OCI-LY1 (cell line): ENCODE results near the gene TATDN2.

Experiments used
- H2AFZ ChIP-seq: fragments of 200-600 bp; sonication (generic), shearing (Covaris generic); 2 replicates; pipeline ENCODE4 v1.6.0; 2014; ENCODE audit warnings: antibody characterized with exemption, mild to moderate bottlenecking, low read length
- H3F3A ChIP-seq: fragments of 200-600 bp; sonication (generic), shearing (Covaris generic); 2 replicates; pipeline ENCODE4 v1.6.0; 2014; ENCODE audit warnings: mild to moderate bottlenecking, antibody characterized with exemption, low read length, moderate library complexity; ENCODE audit not compliant: insufficient read depth
- H3K27ac ChIP-seq: fragments of 200-600 bp; sonication (generic); 2 replicates; pipeline ENCODE4 v1.5.1; 2014; ENCODE audit warnings: low read length, mixed run types, mild to moderate bottlenecking, low read depth; ENCODE audit not compliant: poor library complexity, severe bottlenecking
- H3K27me3 ChIP-seq: fragments of 200-600 bp; sonication (generic); 2 replicates; pipeline ENCODE4 v1.6.0; 2014; ENCODE audit warnings: antibody characterized with exemption, mild to moderate bottlenecking, low read length, moderate library complexity; ENCODE audit not compliant: insufficient read depth
- H3K36me3 ChIP-seq: fragments of 200-600 bp; sonication (generic); 2 replicates; pipeline ENCODE4 v1.6.1; 2014; ENCODE audit warnings: mild to moderate bottlenecking, antibody characterized with exemption, low read length, moderate library complexity, mixed read lengths; ENCODE audit not compliant: insufficient read depth
- H3K4me1 ChIP-seq: fragments of 200-600 bp; sonication (generic); 2 replicates; pipeline ENCODE4 v1.5.1; 2014; ENCODE audit warnings: mild to moderate bottlenecking, low read length, moderate library complexity; ENCODE audit not compliant: insufficient read depth, severe bottlenecking
- H3K4me2 ChIP-seq: fragments of 200-600 bp; sonication (generic), shearing (Covaris generic); 2 replicates; pipeline ENCODE4 v1.6.1; 2014; ENCODE audit warnings: low read length
- H3K4me3 ChIP-seq: fragments of 200-600 bp; sonication (generic); 2 replicates; pipeline ENCODE4 v1.5.1; 2014; ENCODE audit warnings: low read length, low read depth, mild to moderate bottlenecking, mixed read lengths; ENCODE audit not compliant: poor library complexity, severe bottlenecking
- H3K79me2 ChIP-seq: fragments of 200-600 bp; shearing (Covaris generic); 2 replicates; pipeline ENCODE4 v1.6.1; 2016; ENCODE audit warnings: mixed run types, low read length, mixed read lengths; ENCODE audit not compliant: insufficient read depth
- H3K9ac ChIP-seq: fragments of 200-600 bp; sonication (generic), shearing (Covaris generic); 2 replicates; pipeline ENCODE4 v1.6.1; 2014; ENCODE audit warnings: mild to moderate bottlenecking, low read length, mixed read lengths
- H3K9me2 ChIP-seq: fragments of 200-600 bp; sonication (generic), shearing (Covaris generic); 2 replicates; pipeline ENCODE4 v1.6.1; 2014; ENCODE audit warnings: low read depth, mild to moderate bottlenecking, low read length, mixed read lengths
- H3K9me3 ChIP-seq: fragments of 200-600 bp; shearing (Covaris generic); 2 replicates; pipeline ENCODE4 v1.6.1; 2014; ENCODE audit warnings: low read length, mixed read lengths
- H4K20me1 ChIP-seq: fragments of 200-600 bp; sonication (generic), shearing (Covaris generic); 2 replicates; pipeline ENCODE4 v1.6.0; 2016; ENCODE audit warnings: mild to moderate bottlenecking, low read length; ENCODE audit not compliant: insufficient read depth
- CTCF ChIP-seq: fragments of 200-600 bp; sonication (generic), shearing (Covaris generic); IDR thresholded peaks from 2 replicates; pipeline ENCODE4 v1.5.1; 2017; ENCODE audit warnings: mild to moderate bottlenecking, antibody characterized with exemption, low read length, moderate library complexity, mixed read lengths
- EZH2 ChIP-seq: fragments of 200-600 bp; sonication (generic), shearing (Covaris generic); IDR thresholded peaks from 2 replicates; pipeline ENCODE4 v1.8.0; 2017; ENCODE audit warnings: borderline replicate concordance, mixed run types, mild to moderate bottlenecking, antibody characterized with exemption, low read length, moderate library complexity, mixed read lengths

The TATDN2 gene

DNA sequence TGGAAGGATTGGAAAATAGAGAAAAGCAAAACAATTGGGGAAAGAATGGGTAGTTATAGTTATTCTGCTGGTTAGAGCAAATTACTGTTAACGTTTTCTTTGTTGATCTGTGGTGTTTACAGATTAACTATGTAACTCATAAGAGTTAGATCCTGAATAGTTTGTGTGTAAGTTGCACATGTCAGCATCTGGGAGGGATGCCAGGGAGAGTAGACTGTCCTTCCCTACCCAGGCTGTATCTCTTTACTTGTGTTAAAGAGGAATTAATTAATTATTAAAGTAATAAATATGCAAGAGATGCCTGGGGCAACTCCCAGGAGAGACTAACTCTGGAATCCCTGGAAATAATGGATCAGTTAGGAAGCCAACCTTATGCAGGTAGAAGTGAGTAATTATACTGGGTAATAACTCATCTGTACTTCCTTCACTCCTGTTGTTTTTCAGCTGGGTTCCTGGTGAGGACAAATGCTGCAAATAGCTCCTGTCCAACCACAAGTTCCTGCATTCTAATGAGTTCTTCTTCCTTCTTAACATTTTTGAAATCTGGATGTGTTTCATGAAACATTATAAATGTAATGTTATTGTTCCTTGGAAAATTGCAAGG is 25.5 kb downstream of the TATDN2 start:
- H4K20me1 ChIP-seq = no peaks in the 10 kb centered on the region
- no peaks in the 10 kb centered on the region for H3K9me3 ChIP-seq
- no peak overlapping the region for H2AFZ ChIP-seq
- no peak for TF ChIP-seq CTCF
- TF ChIP-seq EZH2 = no peak
- no peak overlapping the region for H3K4me2 ChIP-seq
- no peak overlapping the region for H3K4me3 ChIP-seq
- no peaks in the 10 kb centered on the region for H3F3A ChIP-seq
- H3K27ac ChIP-seq = no peak overlapping the region
- H3K27me3 ChIP-seq = no peaks in the 10 kb centered on the region
- H3K4me1 ChIP-seq = peaks cover 10% of the 10 kb centered on the region
- H3K9me2 ChIP-seq = no peaks in the 10 kb centered on the region
- H3K79me2 ChIP-seq = peaks cover 58% of the 10 kb centered on the region
- peaks cover 99% of the 10 kb centered on the region for H3K36me3 ChIP-seq
- H3K9ac ChIP-seq = no peak overlapping the region

GRCh38 chr3:10274601-10275000 is 26.3 kb downstream of the TATDN2 start:
- Histone ChIP-seq H3K4me3 (no peak overlapping the region), H3K4me2 (no peak overlapping the region), H3K36me3 (peaks cover 98% of the 10 kb centered on the region), H3K79me2 (peaks cover 54% of the 10 kb centered on the region), H4K20me1 (no peaks in the 10 kb centered on the region), H3K27ac (no peak overlapping the region), H2AFZ (no peak overlapping the region), H3K9me2 (no peaks in the 10 kb centered on the region), H3K27me3 (no peaks in the 10 kb centered on the region), H3K9me3 (no peaks in the 10 kb centered on the region), H3F3A (no peaks in the 10 kb centered on the region), H3K9ac (no peak overlapping the region), H3K4me1 (peaks cover 10% of the 10 kb centered on the region)
- TF ChIP-seq CTCF (no peak), EZH2 (no peak)

- H3K4me2 ChIP-seq = no peak overlapping the region
- peaks cover 93% of the 10 kb centered on the region for H3K36me3 ChIP-seq
- H3K4me3 ChIP-seq = no peak overlapping the region
- H3K9me2 ChIP-seq = no peaks in the 10 kb centered on the region
- H3K9ac ChIP-seq = no peak overlapping the region
- H3F3A ChIP-seq = no peaks in the 10 kb centered on the region
- no peaks in the 10 kb centered on the region for H3K27me3 ChIP-seq
- H3K79me2 ChIP-seq = peaks cover 33% of the 10 kb centered on the region
- TF ChIP-seq EZH2 (no peak), CTCF (no peak)
- no peak overlapping the region for H2AFZ ChIP-seq
- no peaks in the 10 kb centered on the region for H3K9me3 ChIP-seq
- H4K20me1 ChIP-seq = no peaks in the 10 kb centered on the region
- no peak overlapping the region for H3K27ac ChIP-seq
- peaks cover 10% of the 10 kb centered on the region for H3K4me1 ChIP-seq
These were observed 28.9 kb downstream of the TATDN2 start for GRCh38 chr3:10277115-10277625.
